ENCODE data around the gene NOL3. TPM values are rescaled to one million over a fixed set of nuclear protein-coding genes. Genes with fewer than 3 reads are reported as not detected.
A peak's percentile ranks its signal among the peaks of the same experiment; 100 is the strongest.

The NOL3 gene
- total RNA-seq, 1 donor from 2014 or later, result 55.6 TPM

GRCh38 chr16:67176662-67177061, 6.3 kb downstream of the NOL3 start:
- TF ChIP-seq CTCF (IDR thresholded peaks at IDR 0.05), result no peak
- Histone ChIP-seq H3K27ac (no peak overlapping the region), H3K4me1 (peaks cover 66% of the 10 kb centered on the region), H3K27me3 (ENCODE audit: low read depth) (no peaks in the 10 kb centered on the region), H3K36me3 (peaks cover 7% of the 10 kb centered on the region), H3K9me3 (no peaks in the 10 kb centered on the region), H3K4me3 (no peak overlapping the region)
- no peak for DNase-seq
- intact Hi-C loops (cut with DNase I), result no loop called here
- ATAC-seq, result no peak

GRCh38 chr16:67177743-67178699, 7.7 kb downstream of the NOL3 start:
- Histone ChIP-seq H3K27ac (peak overlapping the region; percentile 60), H3K36me3 (peaks cover 7% of the 10 kb centered on the region), H3K4me3 (peak overlapping the region; percentile 55), H3K27me3 (ENCODE audit: low read depth) (no peaks in the 10 kb centered on the region), H3K9me3 (no peaks in the 10 kb centered on the region), H3K4me1 (peaks cover 71% of the 10 kb centered on the region)
- peak; percentile 91 for DNase-seq
- peak; percentile 19 for TF ChIP-seq CTCF (IDR thresholded peaks at IDR 0.05)
- ATAC-seq, result peak; percentile 78 to 81
- intact Hi-C loops (cut with DNase I), result no loop called here

GRCh38 chr16:67179421-67180080, 9.2 kb downstream of the NOL3 start:
- Histone ChIP-seq H3K4me1 (peaks cover 65% of the 10 kb centered on the region), H3K9me3 (no peaks in the 10 kb centered on the region), H3K4me3 (no peak overlapping the region), H3K27me3 (ENCODE audit: low read depth) (no peaks in the 10 kb centered on the region), H3K36me3 (peaks cover 7% of the 10 kb centered on the region), H3K27ac (no peak overlapping the region)
- ATAC-seq, result no peak
- intact Hi-C loops (cut with DNase I), result no loop called here
- DNase-seq, result no peak
- no peak for TF ChIP-seq CTCF (IDR thresholded peaks at IDR 0.05)

GRCh38 chr16:67180166-67180565, 9.8 kb downstream of the NOL3 start:
- H3K4me1 ChIP-seq, result peaks cover 65% of the 10 kb centered on the region

GRCh38 chr16:67181346-67181745, 11.0 kb downstream of the NOL3 start:
- Histone ChIP-seq H3K4me3 (no peak overlapping the region), H3K9me3 (no peaks in the 10 kb centered on the region), H3K36me3 (no peaks in the 10 kb centered on the region), H3K27me3 (ENCODE audit: low read depth) (no peaks in the 10 kb centered on the region), H3K27ac (no peak overlapping the region), H3K4me1 (peaks cover 70% of the 10 kb centered on the region)
- ATAC-seq, result no peak
- DNase-seq, result no peak
- intact Hi-C loops (cut with DNase I), result no loop called here
- TF ChIP-seq CTCF (IDR thresholded peaks at IDR 0.05), result no peak

More at GRCh38 chr16:67180166-67180565, 9.8 kb downstream of the NOL3 start:
- no peak for TF ChIP-seq CTCF (IDR thresholded peaks at IDR 0.05)
- Histone ChIP-seq H3K36me3 (peaks cover 3% of the 10 kb centered on the region), H3K4me3 (no peak overlapping the region), H3K27me3 (ENCODE audit: low read depth) (no peaks in the 10 kb centered on the region), H3K27ac (no peak overlapping the region), H3K9me3 (no peaks in the 10 kb centered on the region)
- DNase-seq (no peak), ATAC-seq (no peak)
- intact Hi-C loops (cut with DNase I), result no loop called here

All from lower lobe of right lung (tissue), 2 donors.